OCI-LY3 (cell line): Measurements from ENCODE around the gene PLA2G4D.

ENCODE experiments used
- H2AFZ ChIP-seq: fragments of 200-600, 300-600 bp; shearing (Covaris generic); 2 replicates; pipeline ENCODE4 v1.6.0; 2014; ENCODE audit warnings: antibody characterized with exemption, low read depth, low read length
- H3K27ac ChIP-seq: fragments of 200-600, 300-600 bp; sonication (generic); 2 replicates; pipeline ENCODE4 v1.5.1; 2014; ENCODE audit warnings: mild to moderate bottlenecking, low read length, moderate library complexity, mixed read lengths
- H3K27me3 ChIP-seq: fragments of 200-600, 300-600 bp; sonication (generic); 2 replicates; pipeline ENCODE4 v1.6.1; 2014; ENCODE audit warnings: low read depth, low read length, mixed read lengths
- H3K36me3 ChIP-seq: fragments of 200-600, 300-600 bp; sonication (generic); replicated peaks from 2 replicates; pipeline ENCODE3; 2014; ENCODE audit warnings: low read depth, low read length, mixed read lengths
- H3K4me1 ChIP-seq: fragments of 300-600, 200-600 bp; sonication (generic); 2 replicates; pipeline ENCODE4 v1.6.1; 2014; ENCODE audit warnings: low read length, mixed read lengths
- H3K4me2 ChIP-seq: fragments of 200-600, 300-600 bp; sonication (generic); 2 replicates; pipeline ENCODE4 v1.6.1; 2014; ENCODE audit warnings: low read length, mixed read lengths
- H3K4me3 ChIP-seq: fragments of 300-600, 200-600 bp; sonication (generic); 2 replicates; pipeline ENCODE4 v1.5.1; 2014; ENCODE audit warnings: antibody characterized with exemption, mild to moderate bottlenecking, low read length, moderate library complexity
- H3K79me2 ChIP-seq: fragments of 300-600, 200-600 bp; shearing (Covaris generic); 2 replicates; pipeline ENCODE4 v1.6.1; 2014; ENCODE audit warnings: mild to moderate bottlenecking, low read length, mixed read lengths
- H3K9ac ChIP-seq: fragments of 300-600, 200-600 bp; shearing (Covaris generic); 2 replicates; pipeline ENCODE4 v1.6.0; 2014; ENCODE audit warnings: mild to moderate bottlenecking, low read length, moderate library complexity
- H3K9me3 ChIP-seq: fragments of 200-600, 300-600 bp; shearing (Covaris generic); 2 replicates; pipeline ENCODE4 v1.6.1; 2014; ENCODE audit warnings: low read length, mixed read lengths; ENCODE audit not compliant: insufficient read depth
- H4K20me1 ChIP-seq: fragments of 200-600, 300-600 bp; sonication (generic); 2 replicates; pipeline ENCODE4 v1.6.1; 2016; ENCODE audit warnings: low read length, mixed read lengths; ENCODE audit not compliant: insufficient read depth
- CTCF ChIP-seq: fragments of 200-600, 300-600 bp; sonication (generic); IDR thresholded peaks from 2 replicates; pipeline ENCODE4 v1.5.1; 2014; ENCODE audit warnings: antibody characterized with exemption, low read length, low read depth
- EZH2phosphoT487 ChIP-seq: fragments of 200-600 bp; shearing (Covaris generic); IDR thresholded peaks from 2 replicates; pipeline ENCODE4 v1.6.1; 2018; ENCODE audit warnings: antibody characterized with exemption, mixed run types, low read depth

Gene PLA2G4D

DNA sequence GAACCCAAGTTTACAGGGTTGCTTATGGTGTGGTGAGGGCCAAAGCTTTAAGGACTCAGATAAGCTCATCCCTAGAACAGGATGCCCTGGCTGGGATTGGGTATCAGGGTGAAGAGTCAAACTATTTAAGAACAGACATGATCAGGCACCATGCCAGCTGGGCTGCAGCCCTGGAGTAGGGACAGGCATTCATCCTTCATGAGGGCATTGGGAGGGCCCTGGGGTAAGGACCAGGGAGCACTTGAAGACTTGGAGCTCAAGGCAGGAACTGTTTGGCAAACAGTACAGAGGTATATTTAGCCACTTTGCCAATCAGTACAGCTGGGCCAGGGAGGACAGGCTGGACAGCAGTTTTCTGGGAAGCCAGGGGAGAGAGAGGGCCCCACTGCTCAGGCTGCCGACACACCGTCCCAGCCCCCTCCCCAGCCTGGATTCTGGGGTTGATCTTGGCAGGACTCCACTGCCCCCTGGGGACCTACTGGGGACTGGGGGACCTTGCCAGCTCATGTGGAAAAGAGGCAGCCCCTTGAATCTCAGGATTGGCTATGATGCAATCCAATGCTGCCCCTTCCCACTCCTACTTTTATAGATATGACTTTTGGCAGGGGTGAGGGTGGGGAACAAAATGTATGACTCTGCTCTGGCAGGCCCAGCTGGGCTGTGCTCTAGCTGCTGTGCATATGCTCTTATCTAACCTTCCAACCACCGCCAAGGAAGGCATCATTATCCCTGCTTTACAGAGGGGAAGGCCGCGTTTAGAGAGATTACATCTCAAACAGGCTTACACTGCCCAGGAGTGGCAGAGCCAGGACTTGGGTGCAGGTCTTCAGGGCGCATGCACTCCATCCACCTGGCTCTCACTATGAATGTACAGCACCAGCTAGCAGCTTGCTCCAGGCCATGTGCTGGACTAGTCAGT is 75.8 kb downstream of the PLA2G4D start:
- Histone ChIP-seq H3K36me3 (no peaks in the 10 kb centered on the region), H3K4me2 (no peak overlapping the region), H3K9me3 (no peaks in the 10 kb centered on the region), H3K4me1 (no peaks in the 10 kb centered on the region), H3K79me2 (no peaks in the 10 kb centered on the region), H2AFZ (no peak overlapping the region), H3K9ac (no peak overlapping the region), H3K27me3 (no peaks in the 10 kb centered on the region), H3K4me3 (no peak overlapping the region), H4K20me1 (no peaks in the 10 kb centered on the region), H3K27ac (no peak overlapping the region)
- TF ChIP-seq CTCF = no peak
- TF ChIP-seq EZH2phosphoT487 = no peak
